HG02885 (cell line): ENCODE data around the gene C10orf67.
"Not testable (repeated sequence)": the region's sequence is repeated elsewhere in the genome, so short reads cannot be mapped to it uniquely, and the experiment has no call there.

Experiments
- ATAC-seq: cut with Tn5 transposase; IDR thresholded peaks from one replicate; pipeline ENCODE4 v1.9.1; 2021; ENCODE audit warnings: mild to moderate bottlenecking; ENCODE audit not compliant: unreplicated experiment, poor library complexity

Gene C10orf67

DNA sequence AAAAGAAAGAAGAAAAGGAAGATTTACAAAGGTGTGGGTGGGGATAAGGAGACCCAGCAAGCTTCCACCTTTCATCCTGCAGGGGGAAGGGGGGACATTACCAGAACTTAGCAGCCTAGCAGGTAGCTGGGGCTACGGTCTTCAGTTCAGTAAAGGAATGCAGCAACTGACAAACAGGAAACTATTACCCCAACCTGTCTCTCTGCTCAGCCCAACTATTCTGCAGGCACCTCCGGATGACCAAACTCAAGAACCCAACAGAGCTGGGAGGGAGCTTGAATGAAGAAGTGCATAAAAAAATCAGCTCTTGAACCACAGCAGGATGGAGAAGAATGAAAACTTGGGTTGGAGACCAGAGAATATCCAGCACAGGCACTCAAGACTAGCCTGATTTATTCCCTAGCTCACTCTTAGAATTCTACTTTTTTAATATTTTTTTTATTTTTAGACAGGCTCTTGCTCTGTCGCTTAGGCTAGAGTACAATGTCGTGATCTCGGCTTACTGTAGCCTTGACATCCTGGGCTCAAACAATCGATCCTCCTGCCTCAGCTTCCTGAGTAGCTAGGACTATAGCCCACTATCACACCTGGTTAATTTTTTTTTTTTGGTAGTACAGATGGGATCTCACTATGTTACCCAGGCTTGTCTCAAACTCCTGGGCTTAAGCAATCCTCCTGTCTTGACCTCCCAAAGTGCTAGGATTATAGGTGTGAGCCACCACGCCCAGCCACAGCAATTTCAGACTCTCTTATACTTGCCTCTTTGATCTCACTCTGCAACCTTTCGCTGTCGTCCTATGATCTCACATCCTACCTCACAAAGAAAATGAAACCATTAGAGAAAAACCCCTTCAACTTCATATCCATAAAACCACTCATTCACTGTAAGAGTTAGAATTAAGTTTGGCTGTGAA, 18.5 kb upstream of the C10orf67 start:
- ATAC-seq: peak; percentile 53

GRCh38 chr10:23362069-23362830, 17.7 kb upstream of the C10orf67 start:
- ATAC-seq: peak; percentile 47

- ATAC-seq: no peak
Measured at GRCh38 chr10:23361665-23362064, 17.1 kb upstream of the C10orf67 start.

GRCh38 chr10:23359692-23360380, 15.2 kb upstream of the C10orf67 start:
- ATAC-seq: no peak

DNA sequence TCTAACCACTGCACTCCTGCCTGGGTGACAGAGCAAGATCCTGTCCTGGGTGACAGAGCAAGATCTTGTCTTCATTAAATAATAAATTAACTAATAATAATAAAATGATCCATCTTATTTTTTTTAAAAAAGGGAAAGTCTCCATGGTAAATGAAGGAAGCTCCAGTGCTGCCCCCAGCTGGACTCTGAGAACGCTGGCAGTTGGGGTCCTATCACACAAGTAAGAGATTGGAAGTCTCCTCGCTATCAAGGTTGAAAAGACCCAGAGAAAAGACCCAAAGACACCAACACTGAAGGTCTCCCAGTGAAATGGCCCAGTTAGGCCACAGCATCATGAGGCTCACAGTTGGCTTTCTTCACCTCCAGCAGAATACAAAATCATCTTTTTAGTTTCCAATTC, 13.8 kb upstream of the C10orf67 start:
- no peak for ATAC-seq

- ATAC-seq: no peak
Measured at GRCh38 chr10:23354630-23355279, 10.2 kb upstream of the C10orf67 start.

GRCh38 chr10:23351926-23352519, 7.4 kb upstream of the C10orf67 start:
- no peak for ATAC-seq

DNA sequence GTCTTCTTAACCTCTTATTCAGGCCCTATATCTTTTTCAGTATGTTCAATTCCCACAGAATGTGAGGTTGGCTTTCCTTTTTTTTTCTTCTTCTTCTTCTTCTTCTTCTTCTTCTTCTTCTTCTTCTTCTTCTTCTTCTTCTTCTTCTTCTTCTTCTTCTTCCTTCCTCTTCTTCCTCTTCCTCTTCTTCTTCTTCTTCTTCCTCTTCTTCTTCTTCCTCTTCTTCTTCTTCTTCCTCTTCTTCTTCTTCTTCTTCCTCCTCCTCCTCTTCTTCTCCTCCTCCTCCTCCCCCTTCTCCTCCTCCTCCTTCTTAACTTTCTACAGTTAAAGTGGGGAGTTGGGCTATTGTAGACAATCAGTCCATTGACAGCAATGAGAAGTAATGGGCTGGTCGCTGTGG, 6.1 kb upstream of the C10orf67 start:
- ATAC-seq: not testable (repeated sequence)

GRCh38 chr10:23345861-23346260, 1.3 kb upstream of the C10orf67 start:
- ATAC-seq: no peak

GRCh38 chr10:23343591-23344240, 881 bp downstream of the C10orf67 start:
- ATAC-seq: peak; percentile 53

- no peak for ATAC-seq
Measured at GRCh38 chr10:23342213-23342884, 2.2 kb downstream of the C10orf67 start.

GRCh38 chr10:23341004-23341403, 3.6 kb downstream of the C10orf67 start:
- no peak for ATAC-seq

- ATAC-seq: no peak
Measured at GRCh38 chr10:23340354-23340753, 4.2 kb downstream of the C10orf67 start.

GRCh38 chr10:23338886-23339285, 5.7 kb downstream of the C10orf67 start:
- no peak for ATAC-seq

GRCh38 chr10:23338155-23338828, 6.3 kb downstream of the C10orf67 start:
- no peak for ATAC-seq

GRCh38 chr10:23337616-23338015, 7.0 kb downstream of the C10orf67 start:
- ATAC-seq: no peak

GRCh38 chr10:23331567-23332301, 12.9 kb downstream of the C10orf67 start:
- no peak for ATAC-seq

- no peak for ATAC-seq
Measured at GRCh38 chr10:23330948-23331347, 13.6 kb downstream of the C10orf67 start.
